Stimulated activated CD8-positive, alpha-beta memory T cell treated with anti-CD3 and anti-CD28 coated beads, Interleukin-4, amount 100 ng/mL, for 48 hours (primary cell): ENCODE results near the gene SYT2.
"Not testable (repeated sequence)": the region's sequence is repeated elsewhere in the genome, so short reads cannot be mapped to it uniquely, and the experiment has no call there.

Experiments used
- DNase-seq: peaks from one replicate; pipeline ENCODE4 v3.0.0-alpha.2; 2020

SYT2 gene

GRCh38 chr1:202587859-202588485, 122.3 kb downstream of the SYT2 start:
- DNase-seq, result no peak

DNA sequence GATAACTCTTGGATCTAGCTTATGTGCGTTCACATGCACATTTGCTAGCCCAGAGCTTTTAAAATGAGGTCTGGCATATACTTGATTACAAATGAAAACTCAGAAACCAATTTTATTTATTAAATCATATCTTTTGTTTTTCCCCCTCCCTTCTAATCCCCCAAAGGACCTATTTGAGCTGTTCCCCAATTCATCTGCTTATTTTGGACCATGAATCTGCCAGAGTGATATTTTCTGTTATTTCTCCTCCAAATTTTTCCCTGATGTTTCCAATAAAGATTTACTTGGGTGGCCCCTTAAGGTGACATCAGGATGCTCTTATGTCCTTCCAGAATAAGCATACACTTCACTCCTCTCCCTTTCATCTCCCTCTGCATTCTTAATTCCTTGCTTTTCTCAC, 123.4 kb downstream of the SYT2 start:
- no peak for DNase-seq

DNA sequence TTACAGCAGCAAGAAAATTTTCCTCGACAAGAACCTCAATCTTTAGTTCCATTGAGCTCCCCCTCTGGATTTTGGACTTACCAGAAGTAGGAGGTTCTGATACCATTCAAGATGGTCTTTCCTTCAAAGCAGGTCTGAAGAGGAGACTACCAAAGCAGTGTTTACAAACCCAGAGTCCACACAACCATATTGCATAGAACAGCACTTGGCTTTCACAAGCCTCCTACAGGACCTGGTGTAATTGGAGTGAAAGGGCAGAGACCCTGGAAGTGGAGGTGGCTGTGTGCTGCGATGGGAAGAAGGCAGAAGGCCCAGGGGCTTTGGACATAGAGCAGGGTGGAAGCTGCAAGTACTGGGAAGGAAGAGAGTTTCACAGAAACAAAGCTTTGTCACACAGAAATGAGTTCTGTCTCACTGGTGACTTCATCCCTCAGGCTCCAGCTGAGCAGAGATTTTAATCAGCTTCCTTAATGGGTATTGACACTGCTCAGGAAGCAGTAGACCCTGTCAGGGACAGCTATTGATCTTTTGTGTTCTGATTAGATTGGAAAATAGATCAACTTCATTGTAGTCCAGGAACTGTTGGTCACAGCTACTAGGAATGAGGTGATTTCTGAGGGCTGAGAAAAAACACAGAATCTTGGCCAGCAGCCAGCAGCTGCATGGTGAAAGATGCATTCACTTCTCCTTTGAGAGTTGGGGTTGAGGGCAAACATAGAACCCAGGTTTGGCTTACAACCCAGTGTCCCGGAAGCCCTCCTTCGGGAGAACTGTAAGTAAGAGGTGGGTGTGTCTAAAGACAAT, 124.0 kb downstream of the SYT2 start:
- DNase-seq, result no peak

DNA sequence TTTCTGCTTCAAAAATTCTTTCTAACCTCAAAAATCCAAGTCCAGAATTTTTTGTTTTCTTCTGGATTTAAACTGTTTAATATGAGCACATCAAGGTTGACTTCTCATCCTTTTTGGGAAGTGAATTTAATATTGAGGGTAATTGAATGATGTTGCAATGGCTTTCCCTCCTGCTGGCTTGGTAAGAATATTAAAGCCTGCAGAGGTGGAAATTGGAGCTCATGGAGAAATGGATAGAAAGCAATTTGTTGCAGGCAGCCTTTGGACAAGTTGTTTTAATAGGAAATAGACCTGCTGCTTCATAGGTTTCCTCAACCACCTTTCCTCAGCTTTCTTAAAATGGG, 124.7 kb downstream of the SYT2 start:
- no peak for DNase-seq

- DNase-seq, result no peak
Observed at GRCh38 chr1:202584707-202585589, 125.3 kb downstream of the SYT2 start.

DNA sequence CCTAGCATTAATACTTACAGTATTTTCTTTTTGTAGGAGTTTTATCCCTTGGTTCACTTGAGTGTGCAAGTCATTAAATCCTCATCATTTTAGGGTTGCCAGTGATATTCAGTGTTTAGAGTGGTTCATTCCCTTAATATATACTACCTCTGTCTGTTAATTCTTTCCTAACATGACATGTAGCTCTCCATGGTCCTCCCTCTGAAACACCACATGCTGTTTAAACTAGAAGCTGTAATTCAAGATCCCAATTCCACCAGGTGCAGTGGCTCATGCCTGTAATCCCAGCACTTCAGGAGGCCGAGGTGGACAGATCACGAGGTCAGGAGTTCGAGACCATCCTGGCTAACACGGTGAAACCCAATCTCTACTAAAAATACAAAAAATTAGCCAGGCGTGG, 127.9 kb downstream of the SYT2 start:
- not testable (repeated sequence) for DNase-seq

DNA sequence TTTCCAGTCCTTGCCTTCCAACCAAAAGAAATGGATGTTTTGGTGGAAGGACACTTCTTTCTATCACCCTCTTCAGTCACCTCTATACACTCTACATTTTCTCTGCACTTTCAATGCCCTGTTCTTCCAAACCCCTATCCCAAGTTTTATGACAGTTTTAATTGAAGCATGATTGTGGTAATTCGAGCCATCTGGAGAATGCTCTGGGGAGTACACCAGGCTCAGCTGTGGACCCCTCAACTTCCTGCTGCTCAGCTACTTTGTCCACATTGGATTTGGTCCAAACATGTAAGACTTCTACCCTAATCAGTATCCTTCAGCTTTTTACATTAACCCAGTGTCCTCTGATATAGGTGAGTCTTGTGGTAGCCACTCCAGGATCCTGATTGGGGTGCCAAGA, 129.6 kb downstream of the SYT2 start:
- no peak for DNase-seq

GRCh38 chr1:202579806-202580205, 130.4 kb downstream of the SYT2 start:
- DNase-seq, result no peak

DNA sequence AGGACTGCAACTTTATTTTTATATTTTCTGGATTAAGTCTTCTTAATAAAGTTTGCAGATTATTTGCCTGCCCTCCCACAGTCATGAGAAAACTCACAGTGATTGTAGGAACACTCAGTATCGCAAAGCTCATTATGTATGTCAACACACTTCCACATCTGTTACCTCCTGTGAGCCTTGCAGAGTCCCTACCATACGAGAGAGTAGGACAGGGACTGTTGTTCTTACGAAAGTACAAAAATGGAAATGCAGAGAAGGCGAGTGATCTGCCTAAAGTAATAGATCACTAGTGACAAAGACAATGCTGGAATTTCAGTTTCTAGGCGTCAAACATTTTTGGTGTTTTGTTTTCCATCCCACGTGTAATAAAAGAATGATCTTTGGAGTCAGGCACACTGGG, 131.7 kb downstream of the SYT2 start:
- DNase-seq, result no peak

DNA sequence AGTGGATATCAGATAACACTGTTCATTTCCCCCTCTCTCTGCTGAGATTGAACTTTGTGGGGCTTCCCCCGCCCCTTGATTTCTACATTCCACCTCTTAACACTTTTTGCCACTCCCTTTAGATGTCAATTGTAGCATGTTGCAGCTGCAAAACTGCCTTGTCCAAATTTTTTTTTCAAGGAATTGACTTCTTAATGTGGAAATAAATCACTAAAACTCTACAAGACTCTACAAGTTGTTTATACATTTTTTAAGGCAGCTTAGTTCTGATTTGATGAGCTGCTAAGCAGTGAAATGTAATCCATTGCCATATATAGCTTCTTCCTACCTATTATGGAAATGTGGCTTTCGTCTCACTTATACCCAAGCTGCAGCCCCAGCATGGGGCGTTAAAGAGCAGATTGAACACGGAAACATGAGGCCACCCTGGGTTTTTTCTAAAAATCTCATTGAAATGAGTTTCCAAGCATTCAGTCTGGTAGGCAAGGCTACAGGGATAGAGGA, 132.2 kb downstream of the SYT2 start:
- DNase-seq, result no peak

DNA sequence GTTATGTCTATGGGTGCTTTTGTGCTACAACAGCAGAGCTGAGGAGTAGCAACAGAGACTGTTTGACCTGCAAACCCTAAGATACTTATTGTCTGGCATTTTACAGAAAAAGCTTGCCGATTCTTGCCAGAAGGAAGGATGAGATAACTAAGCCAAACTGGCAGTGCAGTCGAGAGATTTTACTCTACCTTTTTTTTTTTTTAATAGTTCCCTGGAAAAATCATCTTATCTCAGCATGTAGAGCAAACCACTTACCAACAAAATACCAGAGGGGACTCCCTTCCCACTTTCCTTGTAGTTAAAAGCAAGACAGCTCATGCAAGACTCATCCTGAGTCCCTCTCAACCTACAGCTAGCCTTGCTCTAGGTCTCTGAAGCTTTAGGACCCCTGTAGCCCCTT, 132.9 kb downstream of the SYT2 start:
- DNase-seq, result no peak

GRCh38 chr1:202576816-202577215, 133.4 kb downstream of the SYT2 start:
- no peak for DNase-seq

GRCh38 chr1:202575918-202576653, 134.2 kb downstream of the SYT2 start:
- DNase-seq, result no peak

DNA sequence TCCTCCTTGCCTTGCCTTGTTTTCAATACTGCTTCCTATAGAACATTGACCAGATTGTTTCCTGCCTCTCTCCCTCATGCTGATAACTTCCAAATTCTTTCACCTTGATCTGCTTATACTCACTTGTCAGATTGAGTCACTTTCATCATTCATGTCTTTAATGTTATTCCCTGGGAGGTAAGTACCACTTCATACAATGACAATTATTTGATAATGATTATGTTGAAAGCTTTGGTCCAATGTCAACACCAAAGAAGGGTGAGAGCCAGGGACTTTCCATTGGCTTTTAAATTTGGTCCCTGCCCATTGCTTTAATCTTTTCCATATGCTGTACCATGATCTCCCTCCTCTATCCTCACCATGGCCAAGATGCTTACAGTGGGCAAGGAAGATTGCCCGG, 137.4 kb downstream of the SYT2 start:
- no peak for DNase-seq

- peak; percentile 31 for DNase-seq
Observed at GRCh38 chr1:202571719-202572339, 138.4 kb downstream of the SYT2 start.

GRCh38 chr1:202569393-202570322, 140.6 kb downstream of the SYT2 start:
- no peak for DNase-seq

DNA sequence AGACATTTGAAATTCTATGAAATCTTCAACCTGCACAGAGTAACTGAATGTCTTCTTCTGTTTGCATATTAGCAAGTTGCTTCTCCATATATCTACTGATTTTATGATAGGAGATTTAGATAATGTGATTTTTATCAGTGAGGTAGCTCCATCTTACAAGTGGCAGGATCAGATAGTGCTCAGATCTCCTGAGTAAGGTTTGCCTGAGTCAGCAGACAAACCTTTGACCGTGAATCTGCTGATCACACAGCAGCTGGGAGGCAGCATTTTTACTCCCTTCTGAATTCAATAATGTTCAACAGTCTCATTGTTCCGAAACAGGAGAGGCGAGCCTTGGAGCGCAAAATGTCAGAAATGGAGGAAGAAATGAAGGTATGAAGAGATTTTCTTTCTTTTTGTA, 141.4 kb downstream of the SYT2 start:
- no peak for DNase-seq

DNA sequence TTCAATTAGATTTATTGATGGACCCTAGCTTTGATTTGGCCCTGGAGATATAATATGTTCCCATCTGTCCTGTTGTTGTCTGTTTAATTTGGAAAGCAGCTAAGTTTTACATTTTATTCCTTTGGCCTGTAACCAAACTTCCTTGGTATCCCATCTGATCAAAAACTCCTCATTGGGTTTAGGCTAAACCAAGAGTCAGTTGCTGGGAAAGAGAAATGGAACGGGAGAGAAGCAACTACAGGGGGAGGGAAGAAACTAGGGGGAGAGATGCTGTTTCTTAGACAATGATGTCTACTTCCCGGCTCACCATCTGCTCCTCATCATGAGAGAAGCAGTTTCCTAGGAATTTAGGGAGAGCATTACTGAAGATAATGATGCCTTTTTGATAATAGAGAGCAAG, 141.8 kb downstream of the SYT2 start:
- no peak for DNase-seq

DNA sequence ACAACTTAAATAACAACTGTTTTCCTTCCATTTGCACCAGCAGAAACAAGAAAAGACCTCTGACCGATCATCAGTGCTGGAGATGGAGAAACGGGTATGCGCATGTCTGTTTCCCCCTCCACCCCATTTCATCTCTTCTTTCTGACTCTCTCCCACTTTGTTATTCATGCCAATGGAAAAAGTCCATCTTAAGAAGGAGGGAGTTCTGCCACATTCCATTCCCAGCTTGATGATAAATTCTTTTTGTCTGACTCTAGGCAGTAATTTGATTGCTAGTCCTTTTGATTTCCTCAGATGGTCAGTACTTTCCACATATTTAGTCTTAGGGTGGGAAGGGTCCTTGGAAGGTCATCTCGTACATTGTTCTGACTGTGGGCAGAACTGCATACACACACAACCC, 142.5 kb downstream of the SYT2 start:
- no peak for DNase-seq

DNA sequence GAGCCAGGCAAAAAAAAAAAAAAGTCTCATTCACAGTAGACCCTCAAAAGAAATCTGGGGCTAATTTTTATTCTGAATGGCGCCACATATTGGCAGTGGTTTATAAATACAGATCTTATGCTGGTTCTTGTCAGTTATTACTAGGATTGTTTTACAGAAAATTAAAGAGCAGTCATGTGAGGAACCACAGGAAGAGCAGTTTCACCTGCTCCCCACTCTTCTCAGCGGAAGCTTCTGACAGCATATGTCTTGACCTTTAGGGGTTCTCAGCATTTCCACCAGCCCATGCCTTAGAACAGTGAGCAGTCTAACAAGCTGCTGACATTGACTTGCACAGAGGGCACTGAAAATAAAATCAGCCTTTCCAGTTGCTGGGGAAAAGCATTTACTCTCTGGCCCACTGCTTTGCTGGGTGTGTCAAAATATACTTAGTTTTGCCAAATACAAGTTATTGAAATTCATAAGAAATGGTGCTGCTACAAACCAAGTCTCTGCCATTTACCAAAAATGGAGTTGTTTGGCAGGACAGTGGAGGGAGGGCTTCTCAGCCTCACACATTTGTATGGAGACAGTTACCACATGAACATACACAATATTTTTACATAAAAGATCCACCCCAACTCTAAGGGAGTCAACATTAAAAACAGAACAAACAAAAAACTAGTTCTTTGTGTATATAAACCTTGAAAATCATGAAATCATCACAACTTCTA, 144.2 kb downstream of the SYT2 start:
- no peak for DNase-seq
